ENCODE measurements around the gene GPR37.

The GPR37 gene

GRCh38 chr7:124780056-124780455, 14.5 kb upstream of the GPR37 start:
- no peak for DNase-seq

GRCh38 chr7:124779620-124780019, 14.0 kb upstream of the GPR37 start:
- DNase-seq: no peak

- no peak for DNase-seq
Measured at GRCh38 chr7:124779194-124779593, 13.6 kb upstream of the GPR37 start.

- DNase-seq: no peak
Measured at GRCh38 chr7:124777268-124777667, 11.7 kb upstream of the GPR37 start.

GRCh38 chr7:124776153-124776552, 10.6 kb upstream of the GPR37 start:
- no peak for DNase-seq

DNA sequence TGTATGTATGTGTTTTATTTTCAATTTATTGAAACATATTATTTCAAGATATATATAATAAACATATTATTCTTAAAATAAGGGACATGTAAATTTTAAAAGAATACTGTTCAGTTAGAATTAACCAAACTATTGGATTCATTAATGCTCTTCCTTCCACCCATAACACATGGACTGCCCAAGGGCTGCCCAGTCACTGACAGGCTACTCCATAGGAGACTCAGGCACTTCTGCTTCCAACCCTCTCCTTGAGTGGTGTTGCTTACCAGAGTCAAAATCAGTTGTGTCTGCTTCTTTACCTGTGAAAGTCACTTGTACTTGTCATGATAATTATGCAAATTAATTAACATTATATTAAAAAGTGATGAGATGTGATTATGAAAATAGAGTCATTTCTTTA, 9.8 kb upstream of the GPR37 start:
- DNase-seq: no peak

- DNase-seq: no peak
Measured at GRCh38 chr7:124773938-124774337, 8.3 kb upstream of the GPR37 start.

DNA sequence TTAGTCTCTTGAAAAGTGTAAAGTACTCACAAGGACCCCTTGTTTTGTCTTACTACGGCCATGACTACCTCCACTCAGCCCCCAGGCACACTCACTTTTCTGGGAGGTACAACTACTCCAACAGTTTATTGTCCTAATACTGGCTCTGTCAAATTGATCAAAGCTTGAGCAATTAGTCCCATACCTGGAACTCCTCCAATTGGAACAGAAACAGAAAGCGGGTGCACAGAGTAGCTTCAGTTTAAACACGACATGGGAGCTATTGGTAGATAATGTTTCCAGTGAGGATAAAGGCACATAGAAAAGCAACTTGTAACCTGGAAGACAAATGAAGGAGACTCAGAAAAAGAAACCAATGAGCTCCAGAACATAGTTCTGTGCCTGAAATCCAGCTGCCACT, 7.7 kb upstream of the GPR37 start:
- no peak for DNase-seq

DNA sequence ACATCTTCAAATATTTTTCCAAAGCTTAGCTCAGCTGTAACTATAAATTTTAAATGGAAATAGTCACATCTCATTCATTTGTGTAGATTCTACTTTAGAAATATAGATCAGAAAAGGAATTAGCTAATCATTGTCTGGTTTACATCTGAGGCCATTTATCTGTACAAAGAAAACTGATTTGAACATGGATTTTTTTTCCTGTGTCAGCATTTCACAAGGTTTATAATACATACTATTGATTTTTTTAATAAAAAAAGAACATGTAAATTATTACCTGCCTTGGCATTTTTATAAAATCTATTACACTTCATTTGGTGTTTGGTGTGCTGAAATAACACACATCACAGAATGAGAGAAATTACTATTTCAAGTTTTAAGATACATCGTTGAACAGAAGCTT, 3.5 kb upstream of the GPR37 start:
- no peak for DNase-seq

DNA sequence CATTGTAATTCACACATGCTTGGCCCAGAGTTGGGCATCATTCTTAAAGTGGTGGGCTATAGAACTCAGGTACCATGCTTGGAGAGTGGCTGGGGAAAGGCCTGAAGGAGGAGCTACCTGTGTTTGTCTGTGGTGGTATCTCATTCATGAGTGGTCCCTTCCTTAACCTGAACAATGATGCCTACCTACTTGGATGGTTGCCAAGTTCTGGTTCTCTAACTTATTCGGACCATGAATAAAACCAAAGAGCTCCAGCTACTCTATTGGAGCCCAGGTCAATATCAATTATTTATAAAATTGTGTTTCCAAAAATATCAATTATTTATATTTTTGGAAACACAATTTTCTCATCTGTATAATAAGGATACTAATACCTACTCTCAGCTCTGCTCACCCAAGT, 2.9 kb upstream of the GPR37 start:
- DNase-seq: no peak

GRCh38 chr7:124764847-124765400, 668 bp downstream of the GPR37 start:
- DNase-seq: no peak

DNA sequence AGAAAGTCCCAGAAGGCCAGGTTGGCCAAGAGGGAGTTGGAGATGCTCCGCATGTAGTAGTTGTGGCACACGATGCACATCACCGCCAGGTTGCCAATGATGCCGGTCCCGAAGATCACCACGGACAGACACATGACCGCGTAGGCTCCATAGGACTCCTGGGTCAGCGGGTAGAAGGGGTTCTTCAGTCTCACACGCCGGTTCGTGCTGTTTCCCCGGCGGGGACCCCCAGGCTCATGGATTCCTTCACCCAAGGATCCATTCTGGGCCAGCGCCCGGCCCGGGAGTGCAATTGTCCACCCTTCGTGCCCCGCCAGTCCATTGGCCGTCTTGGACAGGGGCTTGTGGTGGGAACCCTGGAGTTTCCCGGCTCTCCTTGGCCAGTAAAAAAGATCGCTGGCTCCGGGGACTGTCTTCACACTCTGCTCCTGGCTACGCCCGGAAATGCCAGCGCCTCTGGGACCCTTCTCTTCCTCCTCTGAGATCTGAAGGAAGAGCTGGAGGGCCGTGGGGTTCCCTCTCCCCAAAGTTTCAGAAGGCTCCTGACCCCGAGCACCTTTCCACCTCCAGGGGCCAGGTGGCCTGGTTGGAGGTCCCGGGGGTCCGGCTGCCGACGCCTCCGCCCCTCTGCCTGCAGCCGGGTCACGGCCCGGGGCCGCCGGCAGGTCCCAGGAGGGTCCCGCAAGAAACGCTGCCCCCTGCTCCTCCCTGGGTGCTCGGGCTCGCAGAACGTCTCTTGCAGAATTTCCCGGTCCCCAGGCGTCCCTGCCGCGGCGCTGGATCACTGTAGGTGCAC, 1.3 kb downstream of the GPR37 start:
- no peak for DNase-seq

- DNase-seq: no peak
Measured at GRCh38 chr7:124762611-124763143, 2.9 kb downstream of the GPR37 start.

GRCh38 chr7:124761164-124761715, 4.4 kb downstream of the GPR37 start:
- DNase-seq: no peak

DNA sequence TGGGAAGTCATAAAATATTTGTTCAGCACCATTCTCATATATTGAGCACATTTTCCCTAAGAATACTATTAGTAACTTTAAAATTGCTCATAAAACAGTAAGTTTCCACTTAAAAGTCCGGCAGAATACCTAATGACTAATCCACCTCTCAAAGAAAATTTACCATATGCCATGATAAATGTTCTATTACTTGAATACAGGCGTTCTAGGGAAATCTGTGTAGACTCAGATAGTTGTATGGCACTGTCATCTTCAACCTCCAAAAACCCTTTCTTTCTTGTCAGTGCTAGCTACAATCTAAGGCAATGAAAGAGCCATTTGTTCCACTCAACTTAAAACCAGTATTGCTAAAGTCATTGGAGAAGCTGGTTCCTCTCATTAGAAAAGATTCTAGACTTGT, 7.3 kb downstream of the GPR37 start:
- DNase-seq: no peak

DNA sequence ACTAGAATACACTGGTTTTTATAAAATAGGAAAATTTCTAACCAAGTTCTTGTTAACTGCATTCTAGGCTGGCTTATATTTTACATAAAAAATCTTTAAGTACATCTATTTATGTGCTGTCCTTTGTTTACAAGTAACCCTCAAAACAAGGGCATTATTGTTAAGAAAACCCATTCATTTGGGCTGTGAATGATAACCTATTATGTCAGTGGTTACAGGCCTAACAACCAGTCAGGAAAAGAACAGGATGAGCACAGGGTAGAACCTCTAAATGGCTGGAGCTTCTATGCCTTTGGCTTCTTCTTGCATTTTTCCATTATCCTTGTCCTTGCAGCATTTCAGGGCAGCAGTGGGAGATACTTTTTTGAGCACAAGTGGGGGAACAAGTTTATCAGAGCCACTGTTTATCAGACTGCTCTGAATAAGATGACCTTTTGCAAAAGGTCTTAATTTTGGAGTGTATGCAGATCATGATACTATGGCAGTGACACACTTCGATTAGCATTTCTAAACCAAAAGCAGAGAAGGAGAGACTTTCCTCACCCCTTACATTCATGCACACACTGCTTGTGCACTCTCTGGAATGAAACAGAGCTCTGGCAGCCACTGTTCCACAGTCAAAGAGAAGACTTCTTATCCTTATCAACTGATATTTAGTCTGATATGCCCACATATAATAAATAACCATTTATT, 10.9 kb downstream of the GPR37 start:
- no peak for DNase-seq

- DNase-seq: no peak
Measured at GRCh38 chr7:124752310-124752709, 13.3 kb downstream of the GPR37 start.

GRCh38 chr7:124751027-124751426, 14.6 kb downstream of the GPR37 start:
- DNase-seq: no peak

GRCh38 chr7:124747072-124747471, 18.5 kb downstream of the GPR37 start:
- DNase-seq: no peak

GRCh38 chr7:124738639-124739038, 27.0 kb downstream of the GPR37 start:
- DNase-seq: no peak

DNA sequence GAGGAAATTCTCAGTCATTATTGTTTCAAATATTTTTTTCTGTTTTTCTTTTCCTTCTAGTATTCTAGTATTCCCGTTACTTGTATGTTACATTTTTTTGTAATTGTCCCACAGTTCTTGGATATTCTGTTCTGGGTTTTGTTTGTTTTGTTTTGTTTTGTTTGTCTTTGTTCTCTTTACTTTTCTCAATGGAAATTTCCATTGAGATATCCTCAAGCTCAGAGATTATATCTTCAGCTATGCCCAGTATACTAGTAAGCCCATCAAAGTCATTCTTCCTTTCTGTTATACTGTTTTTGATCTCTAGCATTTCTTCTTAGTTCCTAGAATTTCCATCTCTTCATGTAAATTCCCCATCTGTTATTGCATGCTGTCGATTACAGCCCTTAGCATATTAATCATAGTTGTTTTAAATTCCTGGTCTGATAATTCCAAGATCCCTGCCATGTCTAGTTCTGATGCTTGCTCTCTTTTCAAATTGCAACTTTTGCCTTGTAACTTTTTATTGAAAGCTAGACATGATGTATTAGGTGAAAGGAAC, 27.8 kb downstream of the GPR37 start:
- no peak for DNase-seq

GRCh38 chr7:124728610-124729009, 37.0 kb downstream of the GPR37 start:
- DNase-seq: no peak

- no peak for DNase-seq
Measured at GRCh38 chr7:124724507-124725192, 40.9 kb downstream of the GPR37 start.

All from NCI-H2227 treated with DMSO at 0.1 percent for 48 hours (cell line).